Stimulated activated CD4-positive, alpha-beta T cell treated with anti-CD3 and anti-CD28 coated beads, Interleukin-4, amount 100 ng/mL, for 24 hours (primary cell): ENCODE measurements around the gene FBXL17.

Experiments used
- DNase-seq: peaks from one replicate; pipeline ENCODE4 v3.0.0-alpha.2; 2020

Gene FBXL17

GRCh38 chr5:107888541-107888940 lies 493.4 kb downstream of the FBXL17 start:
- DNase-seq, result no peak

GRCh38 chr5:107887166-107887943 lies 494.5 kb downstream of the FBXL17 start:
- DNase-seq, result no peak

GRCh38 chr5:107885601-107886000 lies 496.3 kb downstream of the FBXL17 start:
- DNase-seq, result no peak

DNA sequence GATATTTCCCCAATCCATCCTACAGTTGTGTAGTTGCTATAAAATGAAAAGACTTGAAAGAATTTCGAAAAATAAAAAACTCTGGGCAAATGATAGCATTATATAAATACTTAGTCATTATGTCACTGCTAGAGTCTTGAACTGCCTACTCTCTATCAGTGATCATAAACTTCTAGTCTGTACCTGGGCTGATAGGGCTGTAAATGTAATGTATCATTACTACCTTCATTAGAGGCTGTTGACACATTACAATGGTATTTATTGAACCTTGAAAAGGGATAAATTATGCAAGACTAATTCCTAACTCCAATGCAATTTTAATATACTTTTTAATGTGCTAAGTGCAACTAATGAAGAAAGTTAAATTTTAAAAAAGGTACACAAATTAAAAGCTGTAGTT lies 497.0 kb downstream of the FBXL17 start:
- DNase-seq, result no peak

DNA sequence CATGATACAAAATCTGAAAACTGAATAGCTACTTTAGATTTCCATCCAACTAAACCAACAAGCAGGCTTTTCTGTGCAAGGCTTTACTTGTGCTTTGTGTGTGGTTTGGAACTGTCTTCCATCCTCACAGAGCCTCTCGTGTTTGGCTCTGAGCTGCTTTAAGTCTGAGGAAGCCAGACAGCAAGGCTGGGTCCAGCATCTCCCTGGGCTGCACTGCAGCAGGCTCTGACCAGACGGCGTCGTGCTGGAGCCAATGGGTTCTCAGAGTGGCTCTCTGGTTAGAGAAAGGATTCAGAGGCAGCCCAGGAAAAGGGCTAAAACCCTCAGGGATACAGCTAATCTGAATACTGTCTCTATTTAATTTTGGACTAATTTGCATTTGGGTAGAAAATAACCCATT lies 503.2 kb downstream of the FBXL17 start:
- no peak for DNase-seq

- DNase-seq, result no peak
Measured at GRCh38 chr5:107876906-107877305, 505.0 kb downstream of the FBXL17 start.

DNA sequence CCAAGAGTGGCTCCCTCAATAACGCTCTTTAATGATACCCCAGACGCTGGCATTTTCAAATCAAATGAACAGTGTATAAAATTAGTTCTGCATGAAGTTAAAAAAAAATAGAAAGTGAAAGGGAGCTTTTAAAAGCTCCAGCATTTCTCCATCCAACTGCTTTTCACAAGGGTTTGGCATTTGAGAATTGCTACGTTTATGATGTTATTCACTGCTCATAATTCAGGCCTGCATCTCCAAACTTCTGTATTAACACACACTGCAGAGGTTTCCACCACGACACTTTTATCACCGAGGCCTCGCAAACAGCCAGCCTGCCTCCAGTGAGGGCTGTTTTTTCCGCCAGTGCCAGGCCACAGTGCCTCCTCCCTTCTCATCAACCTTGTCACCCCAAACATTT lies 505.6 kb downstream of the FBXL17 start:
- DNase-seq, result no peak

DNA sequence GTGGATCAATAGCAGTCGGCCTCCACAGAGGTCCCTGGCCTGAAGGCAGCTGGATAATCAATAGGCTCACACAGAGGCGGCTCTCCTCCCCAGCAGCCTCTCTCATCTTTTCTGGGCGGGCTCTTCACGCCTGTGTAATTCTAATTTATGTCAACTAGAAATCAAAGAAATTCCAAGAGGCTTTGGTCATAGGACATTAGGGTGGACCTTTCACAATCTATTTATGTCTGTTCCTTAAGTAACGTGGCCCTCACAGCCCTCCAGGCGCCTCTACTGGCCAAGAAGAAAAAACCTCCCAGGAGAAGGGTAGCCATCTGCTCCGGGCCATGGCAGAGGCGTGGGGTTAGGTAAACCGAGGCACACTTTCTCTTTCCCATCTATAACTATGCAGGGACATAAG lies 506.1 kb downstream of the FBXL17 start:
- no peak for DNase-seq

DNA sequence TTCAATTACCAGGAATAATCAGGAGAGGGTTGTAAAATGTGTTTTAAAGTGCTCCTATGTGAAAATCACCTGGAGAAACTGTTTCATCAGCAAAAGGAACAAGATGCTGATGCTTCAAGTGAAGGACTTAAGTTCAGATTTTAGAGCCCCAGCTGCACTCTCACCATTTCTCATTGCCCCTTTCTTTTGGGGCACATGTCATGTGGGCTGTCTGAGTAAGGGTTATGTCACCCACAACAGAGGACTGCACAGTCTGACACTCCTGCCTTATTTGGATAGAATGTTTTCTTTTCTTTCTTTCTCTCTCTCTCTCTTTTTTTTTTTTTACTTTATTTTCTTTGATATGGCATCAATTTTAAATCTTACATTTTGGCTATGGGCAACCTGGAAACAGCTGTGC lies 507.1 kb downstream of the FBXL17 start:
- DNase-seq, result no peak

GRCh38 chr5:107873877-107874276 lies 508.0 kb downstream of the FBXL17 start:
- no peak for DNase-seq

GRCh38 chr5:107871023-107871422 lies 510.9 kb downstream of the FBXL17 start:
- DNase-seq, result no peak

- no peak for DNase-seq
Measured at GRCh38 chr5:107869438-107870115, 512.3 kb downstream of the FBXL17 start.

DNA sequence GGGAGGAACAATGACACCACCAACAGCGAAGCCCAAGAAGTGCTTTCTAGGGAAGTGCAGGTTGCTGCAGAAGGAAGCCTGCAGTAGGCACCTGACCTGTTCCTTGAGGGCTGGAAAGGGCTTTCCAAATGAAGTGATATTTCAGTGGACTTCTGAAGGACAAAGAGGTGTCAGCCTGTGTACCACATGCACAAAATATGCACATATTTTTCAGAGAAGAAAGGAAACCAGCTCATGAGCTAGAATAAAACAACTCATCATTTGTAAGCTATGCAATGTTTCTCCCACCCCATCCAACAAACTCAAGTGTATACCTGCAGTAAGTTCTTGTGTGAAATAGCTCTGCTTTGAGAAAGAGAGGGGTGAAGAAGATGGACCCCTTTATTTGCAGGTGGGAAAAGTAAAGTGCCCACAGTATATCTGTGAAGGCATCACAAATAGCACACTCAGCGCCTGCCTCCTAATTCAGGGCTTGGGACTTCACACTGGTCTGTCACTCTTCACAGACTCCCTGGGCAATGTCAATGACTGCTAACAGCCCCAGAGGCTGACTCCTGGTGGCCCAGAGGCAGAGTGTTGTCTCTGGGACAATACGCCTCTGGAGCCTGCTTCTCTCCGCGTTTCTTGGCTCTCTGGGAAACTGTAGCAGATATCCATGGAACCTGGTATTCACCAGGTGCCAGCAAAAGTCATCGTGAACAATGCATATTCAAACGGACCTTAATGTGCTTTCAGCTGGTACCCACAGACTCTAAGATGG lies 513.1 kb downstream of the FBXL17 start:
- DNase-seq, result no peak

DNA sequence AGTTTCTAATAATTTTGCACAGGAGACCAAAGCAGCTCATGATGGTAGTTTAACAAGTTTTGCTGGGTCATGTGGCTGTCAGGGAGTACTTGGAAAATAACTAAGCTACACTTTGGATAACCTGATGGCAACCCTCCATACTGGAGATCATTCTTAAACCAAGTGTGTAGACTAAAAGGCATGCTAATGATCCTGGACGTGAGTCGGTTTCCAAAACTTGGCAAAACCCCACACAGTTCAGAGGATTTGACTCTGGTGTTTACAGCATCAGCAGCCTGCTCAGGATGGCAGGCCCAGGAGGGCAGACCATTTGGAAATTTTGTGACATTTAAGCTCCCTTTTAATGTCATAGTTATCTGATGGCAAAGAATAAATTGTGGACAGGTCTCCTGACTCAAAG lies 514.6 kb downstream of the FBXL17 start:
- no peak for DNase-seq

DNA sequence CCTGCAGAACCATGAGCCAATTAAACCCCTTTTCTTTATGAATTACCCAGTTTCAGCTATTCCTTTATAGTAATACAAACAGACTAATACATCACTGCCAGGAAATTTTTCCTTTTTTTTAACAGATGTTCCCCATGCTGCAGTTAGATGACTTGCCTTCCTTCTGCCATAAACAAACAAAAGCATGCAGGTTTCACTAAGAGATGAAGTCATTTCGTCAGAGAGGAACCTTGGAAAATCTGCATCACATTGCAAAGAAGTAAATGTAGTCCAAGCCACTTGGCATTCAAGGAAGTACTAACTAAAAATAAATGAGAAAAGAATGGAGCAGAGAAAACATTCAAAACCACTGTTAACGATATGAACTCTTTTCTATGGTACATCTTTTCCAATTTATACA lies 517.1 kb downstream of the FBXL17 start:
- DNase-seq, result no peak

DNA sequence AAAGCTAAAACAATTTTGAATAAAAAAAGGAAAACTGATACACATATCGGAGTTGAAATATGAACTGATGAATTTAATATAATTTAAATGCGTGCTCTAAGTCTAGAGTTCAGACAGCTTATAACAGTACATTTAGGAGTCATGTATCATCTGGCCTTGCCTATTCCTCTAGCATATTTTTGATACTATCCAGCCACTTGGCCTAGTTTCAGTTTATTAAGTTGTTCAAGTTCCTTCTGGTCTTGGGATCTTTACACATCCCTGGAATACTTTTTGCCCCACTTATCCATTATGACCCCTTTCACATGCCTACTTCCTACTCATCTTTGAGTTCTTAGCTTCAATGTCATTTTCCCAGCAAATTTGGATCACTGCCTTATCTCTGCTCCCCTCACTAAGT lies 518.8 kb downstream of the FBXL17 start:
- no peak for DNase-seq

DNA sequence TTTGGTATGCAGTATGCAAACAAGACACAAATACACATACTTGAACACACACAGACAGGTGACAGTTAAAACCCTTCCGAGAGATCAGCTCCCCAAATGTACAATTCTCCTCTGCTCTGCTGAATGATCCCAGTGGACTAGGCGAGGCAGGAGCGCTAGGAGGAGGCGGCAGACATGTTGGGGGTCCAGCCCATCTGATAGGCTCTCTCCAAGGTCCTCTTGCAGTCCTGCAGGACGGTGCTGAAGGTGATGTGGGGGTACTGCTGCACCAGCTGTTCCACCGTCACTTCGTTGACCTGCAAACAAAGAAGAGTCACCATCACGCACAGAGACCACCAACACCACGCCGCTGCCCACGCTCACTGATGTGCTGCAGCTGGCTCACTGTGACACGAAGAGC lies 520.3 kb downstream of the FBXL17 start:
- no peak for DNase-seq

DNA sequence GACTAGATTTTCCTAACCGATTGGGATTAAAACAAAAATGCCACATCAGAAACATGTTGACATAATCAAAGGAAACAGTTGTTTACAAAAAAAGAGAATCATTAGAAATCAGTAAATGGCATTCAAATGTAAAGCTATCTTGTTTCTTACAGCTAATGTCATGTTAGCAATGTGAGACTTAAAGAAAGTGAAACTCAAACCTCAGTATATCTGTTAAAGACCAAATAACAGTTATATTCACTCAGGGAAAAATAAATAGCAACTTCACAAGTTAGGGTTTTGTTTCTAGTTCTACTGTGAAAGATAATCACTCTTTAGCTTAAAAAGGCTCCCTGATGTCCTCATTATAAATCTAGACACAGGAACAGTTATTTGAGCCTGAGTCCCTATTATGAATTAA lies 521.9 kb downstream of the FBXL17 start:
- no peak for DNase-seq

DNA sequence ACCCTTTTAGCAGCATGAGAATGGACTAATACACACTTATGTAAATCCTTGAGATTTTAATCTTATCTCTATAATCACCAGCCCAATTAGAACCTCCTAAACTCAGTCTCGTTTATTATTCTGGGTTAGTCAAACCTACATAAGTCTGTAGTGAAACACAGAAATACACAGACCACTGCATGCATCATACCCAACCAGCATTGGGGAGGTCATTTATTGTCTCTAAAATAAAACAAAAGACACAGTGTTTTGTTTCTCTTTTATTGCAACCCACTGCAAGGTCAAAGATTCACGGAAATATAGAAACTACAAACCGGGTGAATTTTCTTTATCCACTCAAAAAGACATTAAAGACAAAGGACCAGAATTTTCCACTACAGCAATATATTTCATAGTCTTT lies 523.1 kb downstream of the FBXL17 start:
- no peak for DNase-seq

- no peak for DNase-seq
Measured at GRCh38 chr5:107858324-107858723, 523.6 kb downstream of the FBXL17 start.

DNA sequence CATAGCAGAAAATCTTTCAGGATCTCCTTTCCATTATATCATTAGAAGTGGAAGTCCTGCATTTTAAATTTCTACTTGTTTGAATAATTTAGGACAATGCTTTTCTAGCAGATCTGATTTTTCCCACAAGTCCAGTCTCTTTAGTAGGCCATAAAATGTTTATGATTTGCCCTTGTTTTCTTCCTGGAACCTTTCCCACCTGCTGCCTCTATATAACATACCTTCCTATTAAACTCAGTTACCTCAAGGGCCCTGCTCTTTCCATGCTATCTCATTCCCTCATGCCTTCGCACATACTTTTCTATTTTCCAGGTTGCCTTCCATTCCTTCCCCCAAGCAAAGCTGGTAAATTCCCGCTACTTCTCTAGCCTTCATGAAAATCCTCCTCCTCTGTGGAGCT lies 524.1 kb downstream of the FBXL17 start:
- no peak for DNase-seq

DNA sequence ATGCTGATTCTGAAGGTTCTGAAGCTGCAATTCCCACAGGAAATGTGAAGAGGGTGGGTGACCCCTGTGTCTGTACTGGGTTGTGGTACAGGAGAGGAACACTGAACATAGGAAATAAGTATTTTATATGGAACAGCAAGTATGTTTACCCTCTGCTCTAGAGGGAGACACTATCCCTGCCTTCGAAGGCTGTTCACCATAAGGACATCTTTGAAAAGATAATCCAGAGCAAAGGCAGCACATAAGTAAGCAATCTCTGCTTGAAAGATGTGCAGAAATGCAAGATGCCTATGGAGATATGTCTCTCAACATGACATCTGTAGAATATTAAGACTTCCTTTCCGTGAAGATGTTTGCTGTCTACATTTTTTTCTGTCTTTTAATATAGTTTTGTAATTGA lies 526.7 kb downstream of the FBXL17 start:
- no peak for DNase-seq

GRCh38 chr5:107853696-107854095 lies 528.2 kb downstream of the FBXL17 start:
- DNase-seq, result no peak

- no peak for DNase-seq
Measured at GRCh38 chr5:107853031-107853430, 528.9 kb downstream of the FBXL17 start.
